Anterior cingulate cortex (tissue), 58 donors: Measurements from ENCODE around the gene TGFBR3.

Experiments used
- DNase-seq, 58 donors: peaks; one replicate each; lab custom pipeline; 2025; lab: John Stamatoyannopoulos, UW

The TGFBR3 gene

GRCh38 chr1:91744953-91745639, 140.9 kb downstream of the TGFBR3 start:
- no peak for DNase-seq

- peak in 1 of 58 donors; percentile 14 for DNase-seq
Observed at GRCh38 chr1:91742848-91743292, 143.1 kb downstream of the TGFBR3 start.

- DNase-seq, result no peak
Observed at GRCh38 chr1:91741906-91742305, 144.0 kb downstream of the TGFBR3 start.

- DNase-seq, result no peak
Observed at GRCh38 chr1:91741301-91741700, 144.7 kb downstream of the TGFBR3 start.

- DNase-seq, result no peak
Observed at GRCh38 chr1:91737650-91738049, 148.3 kb downstream of the TGFBR3 start.

GRCh38 chr1:91736715-91737615, 149.0 kb downstream of the TGFBR3 start:
- no peak for DNase-seq

- no peak for DNase-seq
Observed at GRCh38 chr1:91736146-91736714, 149.7 kb downstream of the TGFBR3 start.

GRCh38 chr1:91735266-91735845, 150.6 kb downstream of the TGFBR3 start:
- DNase-seq, result no peak

- no peak for DNase-seq
Observed at GRCh38 chr1:91734761-91735160, 151.2 kb downstream of the TGFBR3 start.

GRCh38 chr1:91733108-91733710, 152.7 kb downstream of the TGFBR3 start:
- DNase-seq, result no peak

- peak in 2 of 58 donors; percentile 13 to 38 for DNase-seq
Observed at GRCh38 chr1:91732291-91733107, 153.5 kb downstream of the TGFBR3 start.

- peak in 1 of 58 donors; percentile 7 for DNase-seq
Observed at GRCh38 chr1:91731815-91732214, 154.1 kb downstream of the TGFBR3 start.

GRCh38 chr1:91730801-91731732, 154.9 kb downstream of the TGFBR3 start:
- DNase-seq, result no peak

- no peak for DNase-seq
Observed at GRCh38 chr1:91729621-91730358, 156.2 kb downstream of the TGFBR3 start.

- DNase-seq, result no peak
Observed at GRCh38 chr1:91727763-91728162, 158.2 kb downstream of the TGFBR3 start.

GRCh38 chr1:91725989-91726721, 159.8 kb downstream of the TGFBR3 start:
- peak in 1 of 58 donors; percentile 4 for DNase-seq

GRCh38 chr1:91725618-91725988, 160.3 kb downstream of the TGFBR3 start:
- no peak for DNase-seq
